ENCODE data around the gene SYP. TPM values are rescaled to one million over a fixed set of nuclear protein-coding genes. Genes with fewer than 3 reads are reported as not detected.

SYP gene
- total RNA-seq, result 0.10 and 0.27 TPM in 2 replicates

DNA sequence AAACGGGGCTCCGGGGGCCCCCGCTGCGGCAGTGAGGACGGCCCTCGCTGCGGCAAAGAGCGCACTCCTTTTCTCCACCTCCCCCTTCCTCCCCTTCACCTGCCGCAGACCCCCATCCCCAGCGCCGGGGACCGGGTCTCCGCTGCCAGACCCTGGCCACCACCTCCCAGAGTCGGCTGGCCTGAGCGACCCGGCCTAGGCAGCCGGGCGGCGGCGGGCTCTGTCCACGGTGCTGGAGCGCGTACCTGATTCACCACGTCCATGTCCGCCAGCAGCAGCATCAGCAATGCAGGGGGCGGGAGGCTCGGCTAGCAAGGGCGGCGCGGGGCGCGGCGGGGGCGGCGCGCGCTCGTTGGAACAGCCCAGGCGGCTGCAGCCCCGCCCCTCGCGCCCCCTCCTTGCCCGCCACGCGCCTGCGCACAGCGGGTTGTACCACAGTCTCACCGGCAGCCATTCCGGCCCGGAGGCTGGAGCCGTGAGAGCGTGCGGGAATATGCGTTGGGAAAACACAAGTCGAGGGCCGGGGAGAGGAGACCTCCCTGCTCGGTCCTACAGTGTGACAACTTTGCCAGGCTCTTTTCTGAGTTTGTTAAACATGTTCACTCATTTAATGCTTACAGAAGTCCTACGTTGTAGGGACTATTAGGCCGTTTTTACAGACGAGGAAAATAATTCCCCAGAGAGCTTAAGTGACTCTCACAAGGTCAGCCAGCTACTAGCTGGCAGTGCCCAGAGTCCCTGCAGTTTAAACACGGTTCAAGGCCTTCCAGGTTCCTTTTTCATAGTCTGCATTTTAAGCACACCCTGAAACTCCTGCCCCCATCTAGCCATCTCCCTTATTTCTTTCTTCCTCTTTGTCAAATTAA is at the start of gene SYP:
Gene SYP (minus strand): TSS at position 288 of the 866 bp plus-strand sequence. CDS start 7 bp downstream, at position 281.

DNA sequence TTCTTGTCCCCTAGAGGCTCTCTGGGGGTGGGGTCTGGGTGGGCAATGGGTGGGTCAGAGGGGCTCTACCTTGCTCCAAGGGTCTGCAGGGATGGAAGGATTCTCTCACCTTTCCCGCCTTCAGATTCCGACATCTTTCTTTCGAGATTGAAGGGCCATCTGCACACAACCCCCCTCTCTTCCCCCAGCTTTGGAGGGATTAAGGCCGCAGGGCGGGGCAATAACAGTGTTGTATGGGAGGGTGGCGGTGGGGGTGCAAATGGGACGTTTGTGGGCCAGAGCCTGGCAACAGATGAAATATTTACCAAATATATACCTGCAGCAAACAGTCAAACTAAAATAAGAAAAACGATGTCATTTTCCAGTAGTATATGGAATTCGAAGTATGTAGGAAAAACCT is 33.2 kb upstream of the SYP start, which contains the start of gene CACNA1F:
Gene CACNA1F (minus strand): TSS at position 165 of the 400 bp plus-strand sequence. CDS start 31 bp downstream, at position 134.

DNA sequence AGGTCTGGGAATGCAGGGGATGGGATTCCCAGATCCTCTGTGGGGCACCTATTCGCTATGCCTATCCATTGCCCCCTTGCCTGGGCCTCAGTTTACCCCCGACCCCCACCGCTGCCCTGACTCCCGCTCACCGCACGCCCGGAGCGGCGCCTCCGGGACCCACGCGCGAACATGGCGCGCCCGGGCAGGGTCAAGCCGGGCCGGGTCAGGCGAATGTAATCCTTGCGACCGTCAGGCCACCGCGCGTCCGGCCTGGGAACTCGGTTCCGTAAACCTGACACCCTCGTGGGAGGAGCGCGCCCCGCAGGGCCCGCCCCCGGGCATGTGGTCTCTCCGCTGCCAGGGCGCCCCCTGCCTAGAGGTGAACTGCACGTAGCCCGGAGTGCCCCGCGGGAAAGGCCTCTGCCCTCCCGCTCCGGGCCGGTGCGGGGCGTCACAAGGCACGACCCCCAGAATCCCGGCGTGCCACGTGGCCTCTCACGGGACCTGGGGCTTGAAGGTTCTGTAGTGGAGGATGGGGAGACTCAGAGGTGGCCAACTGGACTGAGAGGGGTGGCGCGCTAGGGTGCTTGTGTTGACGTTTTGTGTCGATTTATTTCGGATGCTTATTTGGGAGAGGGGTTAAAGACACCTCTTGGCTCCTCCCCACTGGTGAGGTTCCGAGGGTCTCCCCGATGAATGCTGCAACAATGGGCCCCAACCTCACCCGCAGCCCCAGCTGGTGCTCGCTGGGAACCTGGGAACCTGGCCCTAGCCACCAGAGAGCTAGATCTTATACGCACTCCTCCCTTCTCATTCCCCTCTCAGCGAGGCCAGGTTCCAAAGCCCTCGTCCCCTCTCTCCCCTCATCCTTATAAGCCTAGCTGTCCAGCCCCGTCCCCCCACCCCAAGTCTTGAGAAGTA is 13.6 kb downstream of the SYP start, which contains the start of gene PRICKLE3:
Gene PRICKLE3 (minus strand): TSS at position 249 of the 903 bp plus-strand sequence. CDS start 76 bp downstream, at position 173.

DNA sequence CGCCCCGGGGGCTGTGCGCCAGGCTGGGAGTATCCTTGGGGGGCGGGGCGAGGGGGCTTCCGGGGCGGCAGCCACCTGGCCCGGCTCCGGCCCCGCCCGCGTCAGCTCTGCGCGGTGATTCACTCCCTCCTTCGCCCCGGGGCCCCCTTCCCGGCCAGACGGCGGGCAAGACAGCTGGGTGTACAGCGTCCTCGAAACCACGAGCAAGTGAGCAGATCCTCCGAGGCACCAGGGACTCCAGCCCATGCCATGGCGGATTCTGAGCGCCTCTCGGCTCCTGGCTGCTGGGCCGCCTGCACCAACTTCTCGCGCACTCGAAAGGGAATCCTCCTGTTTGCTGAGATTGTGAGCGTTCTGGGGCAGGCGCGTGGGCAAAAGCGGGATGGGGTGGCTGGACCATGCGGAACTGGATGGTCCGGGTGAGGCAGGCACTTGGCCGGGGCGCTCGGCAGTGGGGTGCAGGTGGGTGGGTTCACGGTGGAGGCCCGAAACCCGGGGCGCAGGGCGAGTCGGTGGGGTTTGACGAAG is 28.2 kb downstream of the SYP start, which contains the start of gene PLP2:
Gene PLP2 (plus strand): TSS at position 147 of the 528 bp plus-strand sequence. CDS start 103 bp downstream, at position 250.

DNA sequence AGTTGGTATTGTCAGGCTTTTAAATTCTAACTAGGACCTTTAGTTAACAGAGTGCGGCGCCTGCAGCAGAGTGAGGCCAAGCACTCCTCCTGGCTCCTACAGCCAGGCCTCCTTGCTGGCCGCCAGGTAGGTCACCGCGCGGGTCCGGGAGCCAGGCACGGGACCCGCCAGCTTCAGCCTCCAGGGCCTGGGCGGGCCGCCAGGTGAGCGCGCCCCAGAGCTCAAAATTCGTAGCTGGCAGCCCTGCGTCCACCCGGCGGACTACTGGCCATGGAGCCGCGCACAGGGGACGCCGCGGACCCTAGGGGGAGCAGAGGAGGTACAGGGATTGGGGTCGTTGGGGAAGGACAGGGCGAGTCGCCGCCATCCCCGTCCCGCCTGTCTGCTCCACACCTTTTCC is 37.4 kb downstream of the SYP start, which contains the start of gene MAGIX:
Gene MAGIX (plus strand): TSS at position 139 of the 400 bp plus-strand sequence. CDS start 132 bp downstream, at position 271.

Other genes starting within 250 kb of the SYP start
- 28.5 and 34.8 TPM in 2 replicates for gene OTUD5, start 242.6 kb downstream of the SYP start, total RNA-seq
- gene KCND1, start 228.3 kb downstream of the SYP start, total RNA-seq, result 0.05 TPM in 1 of 2 replicates, not detected in the other
- 16.4 and 18.7 TPM in 2 replicates for gene GRIPAP1, start 197.9 kb downstream of the SYP start, total RNA-seq
- gene TFE3, start 156.8 kb downstream of the SYP start, total RNA-seq, result 52.4 and 62.2 TPM in 2 replicates
- 0.69 and 1.1 TPM in 2 replicates for gene CCDC120, start 141.2 kb downstream of the SYP start, total RNA-seq
- 11.3 and 11.8 TPM in 2 replicates for gene PRAF2, start 126.2 kb downstream of the SYP start, total RNA-seq
- 30.8 and 31.4 TPM in 2 replicates for gene WDR45, start 120.3 kb downstream of the SYP start, total RNA-seq
- gene GPKOW, start 76.5 kb downstream of the SYP start, total RNA-seq, result 30.2 and 30.4 TPM in 2 replicates
- 1.9 TPM in 1 of 2 replicates, not detected in the other for gene MAGIX, start 37.4 kb downstream of the SYP start, total RNA-seq
- gene PLP2, start 28.3 kb downstream of the SYP start, total RNA-seq, result 123 and 125 TPM in 2 replicates
- gene PRICKLE3, start 13.8 kb downstream of the SYP start, total RNA-seq, result 7.3 and 15.9 TPM in 2 replicates
- gene CACNA1F, start 33.1 kb upstream of the SYP start, total RNA-seq, result not detected in 2 replicates
- 20.9 and 25.0 TPM in 2 replicates for gene CCDC22, start 35.3 kb upstream of the SYP start, total RNA-seq
- gene FOXP3, start 64.5 kb upstream of the SYP start, total RNA-seq, result 0.10 TPM in 1 of 2 replicates, not detected in the other
- gene PPP1R3F, start 69.6 kb upstream of the SYP start, total RNA-seq, result 0.87 and 2.3 TPM in 2 replicates
- not detected in 2 replicates for gene GAGE10, start 103.5 kb upstream of the SYP start, total RNA-seq
- not detected in 2 replicates for gene GAGE12J, start 121.8 kb upstream of the SYP start, total RNA-seq
- gene GAGE13, start 131.4 kb upstream of the SYP start, total RNA-seq, result not detected in 2 replicates